GM12878 (cell line): ENCODE results near the gene TXNDC15. TPM values are rescaled to one million over a fixed set of nuclear protein-coding genes. Genes with fewer than 3 reads are reported as not detected.
A peak's percentile ranks its signal among the peaks of the same experiment; 100 is the strongest.

Experiments used
- ATAC-seq: fragments of 200-7000 bp; cut with Tn5 transposase; 3 replicates; pipeline ENCODE4 v1.9.1; 2020; ENCODE audit warnings: mild to moderate bottlenecking, moderate library complexity
- BruUV-seq: library from RNA; stranded (reverse); fragments of 400-500 nt; replicated peaks from 2 replicates; lab custom pipeline; 2021; lab: Mats Ljungman, UMichigan
- CTCF ChIA-PET: fragments of 300-600 bp; sonication (Branson Sonifier 250); formaldehyde crosslinking; extraction: SDS; loops from one replicate; lab custom pipeline; 2021; ENCODE audit warnings: inconsistent platforms; lab: Yijun Ruan, JAX
- POLR2A ChIA-PET: fragments of 350-600 bp; formaldehyde crosslinking; extraction: SDS; loops from one replicate; lab custom pipeline; 2021; ENCODE audit warnings: inconsistent platforms; lab: Charles Lee
- RAD21 ChIA-PET: fragments of 300-600 bp; sonication (Branson Sonifier 250); formaldehyde crosslinking; loops from one replicate; lab custom pipeline; 2023; ENCODE audit warnings: antibody characterized with exemption; ENCODE audit not compliant: unreplicated experiment; lab: Charles Lee
- SMC1A ChIA-PET: fragments of 300-600 bp; sonication (Branson Sonifier 250); formaldehyde crosslinking; loops from one replicate; lab custom pipeline; 2023; ENCODE audit not compliant: unreplicated experiment, uncharacterized antibody; lab: Charles Lee
- DNase-seq: peaks from one replicate; pipeline ENCODE4 v3.0.0-alpha.2; 2011; ENCODE audit warnings: low read depth, low spot score
- FAIRE-seq: peaks from 3 replicates; lab custom pipeline; 2011; peaks lifted over from hg19 to GRCh38; lab: Jason Lieb, UNC
- H2AFZ ChIP-seq: 2 replicates; pipeline ENCODE4 v1.6.0; 2011; ENCODE audit warnings: low read depth, low read length, control low read depth; ENCODE audit not compliant: control insufficient read depth
- H3K27ac ChIP-seq: 2 replicates; pipeline ENCODE4 v1.5.1; 2011; ENCODE audit warnings: control low read depth; ENCODE audit not compliant: control insufficient read depth, insufficient read depth
- H3K27me3 ChIP-seq, 2 experiments: replicated peaks in 1 of 2; 2 replicates each; pipeline versions ENCODE4 v1.6.0 to v1.6.1; 2011; ENCODE audit warnings: low read length in 1 of 2; ENCODE audit not compliant: control insufficient read depth in 2 of 2, insufficient read depth in 2 of 2
- H3K36me3 ChIP-seq, 2 experiments: 2 replicates each; pipeline ENCODE4 v1.5.1; 2011; ENCODE audit warnings: low read length in 1 of 2; ENCODE audit not compliant: control insufficient read depth in 2 of 2, insufficient read depth in 2 of 2
- H3K4me1 ChIP-seq: 2 replicates; pipeline ENCODE4 v1.6.1; 2011; ENCODE audit warnings: mild to moderate bottlenecking, low read length, moderate library complexity, mixed read lengths; ENCODE audit not compliant: control insufficient read depth, insufficient read depth
- H3K4me2 ChIP-seq: 2 replicates; pipeline ENCODE4 v1.6.0; 2011; ENCODE audit warnings: control low read depth; ENCODE audit not compliant: control insufficient read depth, insufficient read depth
- H3K4me3 ChIP-seq: fragments of 200-600 bp; sonication (generic); 2 replicates; pipeline ENCODE4 v1.5.1; 2016
- H3K79me2 ChIP-seq: 2 replicates; pipeline ENCODE4 v1.6.0; 2011; ENCODE audit warnings: low read length; ENCODE audit not compliant: control insufficient read depth, insufficient read depth
- H3K9ac ChIP-seq: 2 replicates; pipeline ENCODE4 v1.8.0; 2011; ENCODE audit warnings: low read length, control low read depth, mixed read lengths; ENCODE audit not compliant: control insufficient read depth, insufficient read depth
- H3K9me3 ChIP-seq: replicated peaks from 3 replicates; pipeline ENCODE4 v1.5.1; 2011; ENCODE audit warnings: mild to moderate bottlenecking, low read length; ENCODE audit not compliant: control insufficient read depth, insufficient read depth
- H4K20me1 ChIP-seq: 2 replicates; pipeline ENCODE4 v1.6.0; 2011; ENCODE audit not compliant: control insufficient read depth, insufficient read depth
- BHLHE40 ChIP-seq, 2 experiments: fragments of 450-650 bp in 1 of 2; IDR thresholded peaks; 2 replicates each; pipeline ENCODE4 v1.6.1; 2011 to 2017; ENCODE audit warnings: low read depth in 2 of 2, borderline replicate concordance in 1 of 2, improper control_type of control experiment in 1 of 2, low read length in 1 of 2, mild to moderate bottlenecking in 1 of 2
- BMI1 ChIP-seq: fragments of 450-650 bp; IDR thresholded peaks from 2 replicates; pipeline ENCODE4 v1.6.1; 2016; ENCODE audit warnings: mild to moderate bottlenecking, moderate library complexity, borderline replicate concordance
- ESRRA ChIP-seq: IDR thresholded peaks from 2 replicates; pipeline ENCODE4 v1.6.1; 2012; ENCODE audit warnings: mild to moderate bottlenecking, low read length, improper control_type of control experiment
- FOXM1 ChIP-seq: IDR thresholded peaks from 2 replicates; pipeline ENCODE4 v1.6.1; 2012; ENCODE audit warnings: low read depth, mild to moderate bottlenecking, inconsistent platforms, low read length, moderate library complexity
- HDAC6 ChIP-seq: fragments of 200-600 bp; sonication (generic); IDR thresholded peaks from one replicate; pipeline ENCODE4 v1.8.0; 2017; ENCODE audit warnings: antibody characterized with exemption; ENCODE audit not compliant: unreplicated experiment
- HDGF ChIP-seq: fragments of 450-650 bp; IDR thresholded peaks from 2 replicates; pipeline ENCODE4 v1.6.1; 2016; ENCODE audit warnings: antibody characterized with exemption
- MLLT1 ChIP-seq: fragments of 450-650 bp; IDR thresholded peaks from 2 replicates; pipeline ENCODE4 v1.6.1; 2016; ENCODE audit warnings: mild to moderate bottlenecking
- MTA3 ChIP-seq: IDR thresholded peaks from 2 replicates; pipeline ENCODE4 v1.6.1; 2012; ENCODE audit warnings: low read length, inconsistent platforms, borderline replicate concordance
- PAX5 ChIP-seq: IDR thresholded peaks from 2 replicates; pipeline ENCODE4 v1.6.1; 2011; ENCODE audit warnings: low read depth, low read length, borderline replicate concordance
- PKNOX1 ChIP-seq: fragments of 450-650 bp; IDR thresholded peaks from 2 replicates; pipeline ENCODE4 v1.6.1; 2016; ENCODE audit warnings: mild to moderate bottlenecking
- POLR2AphosphoS2 ChIP-seq: IDR thresholded peaks from 2 replicates; pipeline ENCODE4 v1.6.1; 2011; ENCODE audit warnings: low read depth, mild to moderate bottlenecking, low read length, improper control_type of control experiment, moderate library complexity
- RAD51 ChIP-seq: fragments of 450-650 bp; IDR thresholded peaks from 2 replicates; pipeline ENCODE4 v1.6.1; 2016; ENCODE audit warnings: moderate library complexity, mild to moderate bottlenecking, inconsistent platforms
- SKIL ChIP-seq: fragments of 450-650 bp; IDR thresholded peaks from 2 replicates; pipeline ENCODE4 v1.6.1; 2017; ENCODE audit warnings: mild to moderate bottlenecking, low read depth, inconsistent platforms; ENCODE audit not compliant: poor library complexity, severe bottlenecking
- STAT3 ChIP-seq: IDR thresholded peaks from 2 replicates; pipeline ENCODE4 v1.6.1; 2011; ENCODE audit warnings: low read depth, low read length, improper control_type of control experiment
- ZNF274 ChIP-seq: IDR thresholded peaks from one replicate; pipeline ENCODE4 v1.8.0; 2011; ENCODE audit not compliant: insufficient read length, insufficient read depth
- WGBS: methylation state at CpG from one replicate; pipeline ENCODE4 v1.1.6; 2016; ENCODE audit warnings: low lambda C conversion rate; ENCODE audit not compliant: insufficient replicate concordance, insufficient coverage; ENCODE audit errors: missing lambda C conversion rate; 5-methylcytosine and 5-hydroxymethylcytosine counted together
- in situ Hi-C: fragments of 300-500 bp; cut with MboI; formaldehyde crosslinking; loops from 9 replicates; pipeline ENCODE4 v1.14.3; 2018; ENCODE audit warnings: mixed read lengths
- intact Hi-C: fragments of 100-400 bp; cut with micrococcal nuclease; formaldehyde crosslinking; loops from one replicate; pipeline ENCODE4 v1.14.2; 2022; ENCODE audit not compliant: unreplicated experiment
- polyA plus RNA-seq, 11 experiments: library from polyadenylated mRNA; depleted of rRNA in 4 of 11; unstranded in 6 of 11; stranded (reverse) in 5 of 11; fragments of >200 nt; fragmentation: Nextera tagmentation in 4 of 11; fragmentation: Illumina TruSeq in 1 of 11; extraction: Ambion mirVana in 4 of 11; extraction: Trizol in 1 of 11; gene quantifications; 1 replicate in 1 of 11; 2 replicates in 10 of 11; pipeline versions ENCODE4 v1.2.1 to v1.2.3, GENCODE V29; 2011 to 2016; ENCODE audit warnings: inconsistent platforms in 2 of 11, missing spikeins in 2 of 11, low read depth in 1 of 11
- total RNA-seq, 4 experiments: library from RNA; depleted of rRNA in 3 of 4; stranded (reverse); fragments of >200 nt in 3 of 4; fragmentation: Illumina TruSeq in 1 of 4; extraction: Trizol in 1 of 4; gene quantifications; 2 replicates each; pipeline versions ENCODE4 v1.2.1 to v1.2.3, GENCODE V29; 2013 to 2021

TXNDC15 gene
- total and polyA plus RNA-seq, 10 of the 15 experiments (the other 5 are each of a cell fraction or from before 2014, with no cell fraction given) = 8.1 to 60.6 (median 38.1) TPM

- no peaks in the 10 kb centered on the region for H3K27me3 ChIP-seq
- FAIRE-seq = peak; percentile 52
- H3K4me1 ChIP-seq = peaks cover 24% of the 10 kb centered on the region
- in situ Hi-C loops (no loop called here), intact Hi-C loops (loop anchor here (1.0 to 10.0 kb wide), 2 partner anchors 31 to 321 kb away; partner anchors contain the start of gene TXNDC15)
- peak overlapping the region; percentile 79 for H2AFZ ChIP-seq
- peak; percentile 42 for ATAC-seq
- no peaks in the 10 kb centered on the region for H4K20me1 ChIP-seq
- ChIA-PET SMC1A (interaction anchor here (0.7 to 1.9 kb wide), 12 partner anchors 13 to 169 kb away, joined by 3 to 11 read pairs (median 4); partner anchors contain the start of genes C5orf24, CAMLG, CATSPER3 and TXNDC15), CTCF (interaction anchor here (0.8 to 3.2 kb wide), 21 partner anchors 12 to 722 kb away, joined by 3 to 43 read pairs (median 5); partner anchors contain the start of genes CAMLG, DDX46, TXNDC15 and UBE2B), RAD21 (interaction anchor here (0.6 to 3.0 kb wide), 17 partner anchors 29 to 439 kb away, joined by 3 to 16 read pairs (median 5); partner anchors contain the start of genes C5orf24, CAMLG, DDX46 and TXNDC15), POLR2A (interaction anchor here (0.5 to 3.8 kb wide), 11 partner anchors 29 to 307 kb away, joined by 3 to 22 read pairs (median 5); partner anchors contain the start of genes CAMLG, DDX46 and TXNDC15)
- peak overlapping the region; percentile 84 for H3K9ac ChIP-seq
- peak; percentile 36 for DNase-seq
- peak overlapping the region; percentile 91 for H3K27ac ChIP-seq
- WGBS = under 1% methylated on average over 45 of the region's 54 CpGs
- H3K4me3 ChIP-seq = peak overlapping the region; percentile 63
- no peaks in the 10 kb centered on the region for H3K9me3 ChIP-seq
- peak overlapping the region; percentile 77 for H3K4me2 ChIP-seq
- peaks cover 0 to 4% of the 10 kb centered on the region in 2 experiments; a peak in 1 of 4 replicates for H3K36me3 ChIP-seq
- H3K79me2 ChIP-seq = peaks cover 5% of the 10 kb centered on the region
- BruUV-seq = TSS peak; percentile 73
- TF ChIP-seq BHLHE40 (IDR thresholded peaks at IDR 0.05; ENCODE audit: borderline replicate concordance in 1 of 2, low read depth in 2 of 2, low read length in 1 of 2) = 0 out of 4 replicates have a peak, but pooled peaks of 1 of the 2 experiments have one; percentile 12
- TF ChIP-seq PAX5 = peak; percentile 28; the same call in 1 of the 2 replicates
- peak; percentile 80 for TF ChIP-seq SKIL
- 0 out of 2 replicates have a peak, but pooled peaks have one; percentile 78 for TF ChIP-seq FOXM1
- no peak for TF ChIP-seq BMI1
- TF ChIP-seq PKNOX1 = no peak
- no peak for TF ChIP-seq HDAC6
- no peak for TF ChIP-seq HDGF
- no peak for TF ChIP-seq MTA3
- no peak for TF ChIP-seq STAT3
- no peak for TF ChIP-seq POLR2AphosphoS2
- TF ChIP-seq ESRRA = no peak
- TF ChIP-seq ZNF274 = no peak
- no peak for TF ChIP-seq RAD51
- peak; percentile 28 for TF ChIP-seq MLLT1
Observed at GRCh38 chr5:134905246-134905996, 31.2 kb downstream of the TXNDC15 start.
